Endothelial cell of umbilical vein (primary cell): ENCODE results near the gene PLXNC1. TPM values are rescaled to one million over a fixed set of nuclear protein-coding genes. Genes with fewer than 3 reads are reported as not detected.

Experiments used
- BruUV-seq: library from RNA; stranded (reverse); fragments of 400-500 nt; replicated peaks from 2 replicates; lab custom pipeline; 2021; lab: Mats Ljungman, UMichigan
- CTCF ChIA-PET: fragments of 300-600, 350-600 bp; sonication (Branson Sonifier 250); formaldehyde crosslinking; loops from one replicate; lab custom pipeline; 2021; ENCODE audit warnings: antibody characterized with exemption, inconsistent platforms; lab: Charles Lee
- POLR2A ChIA-PET: fragments of 300-600, 350-600 bp; sonication (Branson Sonifier 250); formaldehyde crosslinking; loops from one replicate; lab custom pipeline; 2021; ENCODE audit warnings: antibody characterized with exemption, inconsistent platforms; lab: Charles Lee
- DNase-seq: peaks from one replicate; pipeline ENCODE4 v3.0.0-alpha.2; 2011; ENCODE audit warnings: low read depth, low spot score
- FAIRE-seq: peaks from 2 replicates; lab custom pipeline; 2011; peaks lifted over from hg19 to GRCh38; lab: Jason Lieb, UNC
- H2AFZ ChIP-seq: 2 replicates; pipeline ENCODE4 v1.6.0; 2012; ENCODE audit warnings: low read depth, low read length, control low read depth, inconsistent platforms
- H3K27ac ChIP-seq: 2 replicates; pipeline ENCODE4 v1.5.1; 2011; ENCODE audit warnings: low read depth, mild to moderate bottlenecking, control low read depth, low read length, moderate library complexity; ENCODE audit not compliant: insufficient read depth
- H3K27me3 ChIP-seq, 2 experiments: 2 replicates each; pipeline versions ENCODE4 v1.6.0 to v1.6.1; 2011; ENCODE audit warnings: low read length in 2 of 2, mixed read lengths in 1 of 2; ENCODE audit not compliant: control insufficient read depth in 2 of 2, insufficient read depth in 2 of 2
- H3K36me3 ChIP-seq, 2 experiments: 2 replicates in 1 of 2; 3 replicates in 1 of 2; pipeline ENCODE4 v1.5.1; 2011; ENCODE audit warnings: low read length in 2 of 2, mild to moderate bottlenecking in 1 of 2, moderate library complexity in 1 of 2; ENCODE audit not compliant: control insufficient read depth in 2 of 2, insufficient read depth in 2 of 2; ENCODE audit errors: extremely low read depth in 1 of 2
- H3K4me1 ChIP-seq: 3 replicates; pipeline ENCODE4 v1.5.1; 2011; ENCODE audit warnings: mild to moderate bottlenecking, low read length; ENCODE audit not compliant: control insufficient read depth, insufficient read depth; ENCODE audit errors: extremely low read depth
- H3K4me2 ChIP-seq: 2 replicates; pipeline ENCODE4 v1.6.1; 2011; ENCODE audit warnings: low read length, control low read depth, mixed read lengths; ENCODE audit not compliant: insufficient read depth
- H3K4me3 ChIP-seq, 3 experiments: fragments of 200-600 bp in 1 of 3; sonication (generic), shearing (Covaris generic) in 1 of 3; replicated peaks in 1 of 3; 2 replicates each; pipeline ENCODE4 v1.5.1; 2011 to 2016; ENCODE audit warnings: control low read depth in 3 of 3, low read length in 3 of 3, mild to moderate bottlenecking in 2 of 3, inconsistent platforms in 1 of 3, low read depth in 1 of 3, moderate library complexity in 1 of 3; ENCODE audit not compliant: insufficient read depth in 1 of 3
- H3K79me2 ChIP-seq: 2 replicates; pipeline ENCODE4 v1.6.0; 2012; ENCODE audit warnings: low read length, inconsistent platforms; ENCODE audit not compliant: control insufficient read depth, insufficient read depth
- H3K9ac ChIP-seq: replicated peaks from 2 replicates; pipeline ENCODE3; 2011; ENCODE audit warnings: low read length, control low read depth; ENCODE audit not compliant: insufficient read depth; ENCODE audit errors: extremely low read depth
- H3K9me1 ChIP-seq: replicated peaks from 3 replicates; pipeline ENCODE4 v1.6.0; 2011; ENCODE audit warnings: mild to moderate bottlenecking, low read length; ENCODE audit not compliant: control insufficient read depth, insufficient read depth; ENCODE audit errors: extremely low read depth
- H3K9me3 ChIP-seq: replicated peaks from 2 replicates; pipeline ENCODE4 v1.5.1; 2012; ENCODE audit warnings: low read length, inconsistent platforms; ENCODE audit not compliant: control insufficient read depth, insufficient read depth
- H4K20me1 ChIP-seq: replicated peaks from 2 replicates; pipeline ENCODE3; 2011; ENCODE audit warnings: mild to moderate bottlenecking, low read length; ENCODE audit not compliant: control insufficient read depth, insufficient read depth; ENCODE audit errors: extremely low read depth
- CTCF ChIP-seq, 2 donors: IDR thresholded peaks; 1 replicate in 1 of 2; 2 replicates in 1 of 2; pipeline ENCODE4 v1.5.1; 2011; ENCODE audit warnings: low read length in 2 of 2, mild to moderate bottlenecking in 2 of 2, moderate library complexity in 2 of 2, control low read depth in 1 of 2, inconsistent platforms in 1 of 2, low read depth in 1 of 2; ENCODE audit not compliant: insufficient read depth in 1 of 2; ENCODE audit errors: extremely low read depth in 1 of 2
- EZH2 ChIP-seq: IDR thresholded peaks from 2 replicates; pipeline ENCODE4 v1.6.1; 2012; ENCODE audit warnings: borderline replicate concordance, low read depth, mild to moderate bottlenecking, moderate library complexity, low read length, inconsistent platforms; ENCODE audit not compliant: severe bottlenecking
- FOS ChIP-seq: IDR thresholded peaks from 2 replicates; pipeline ENCODE4 v1.6.1; 2011; ENCODE audit warnings: mild to moderate bottlenecking, low read length, moderate library complexity, borderline replicate concordance; ENCODE audit not compliant: insufficient read depth
- GATA2 ChIP-seq: IDR thresholded peaks from 2 replicates; pipeline ENCODE4 v1.7.0; 2011; ENCODE audit warnings: low read depth, mild to moderate bottlenecking, moderate library complexity, mixed read lengths, low read length; ENCODE audit not compliant: insufficient read length, insufficient read depth
- JUN ChIP-seq: IDR thresholded peaks from 2 replicates; pipeline ENCODE4 v1.6.1; 2011; ENCODE audit warnings: borderline replicate concordance, low read depth; ENCODE audit not compliant: insufficient read length, insufficient read depth
- MAX ChIP-seq: IDR thresholded peaks from 2 replicates; pipeline ENCODE4 v1.6.1; 2011; ENCODE audit not compliant: insufficient read depth, insufficient read length
- MYC ChIP-seq: IDR thresholded peaks from one replicate; pipeline ENCODE4 v1.6.1; 2011; ENCODE audit warnings: mild to moderate bottlenecking, low read depth, low read length
- POLR2A ChIP-seq: IDR thresholded peaks from 2 replicates; pipeline ENCODE4 v1.6.1; 2012; ENCODE audit warnings: low read depth, mild to moderate bottlenecking, control low read depth, low read length
- POLR2AphosphoS5 ChIP-seq: IDR thresholded peaks from 2 replicates; pipeline ENCODE4 v1.6.1; 2012; ENCODE audit warnings: low read depth, mild to moderate bottlenecking, control low read depth, low read length, moderate library complexity; ENCODE audit not compliant: insufficient read depth
- dilution Hi-C: fragments of 300-500 bp; cut with MboI; formaldehyde crosslinking; loops from one replicate; pipeline ENCODE4 v1.15.0; 2019; ENCODE audit warnings: low sequenced_read_pairs; ENCODE audit not compliant: extremely low pct_ligation_motif_present
- intact Hi-C: fragments of 100-400 bp; cut with micrococcal nuclease; formaldehyde crosslinking; loops from one replicate; pipeline ENCODE4 v1.10.0; 2022
- polyA plus RNA-seq, 4 experiments: library from polyadenylated mRNA; depleted of rRNA in 3 of 4; stranded (reverse) in 3 of 4; unstranded in 1 of 4; fragments of >200 nt; gene quantifications; 2 replicates each; pipeline versions ENCODE4 v1.2.1 to v1.2.3, GENCODE V29; 2011 to 2012; ENCODE audit warnings: missing spikeins in 1 of 4
- total RNA-seq: library from RNA; stranded (reverse); gene quantifications from 2 replicates; pipeline ENCODE4 v1.2.3, GENCODE V29; 2021

PLXNC1 gene
- total and polyA plus RNA-seq, 2 donors (not counting 3 experiments of a cell fraction or from before 2014, with no cell fraction given), result 0.04 TPM; not detected in 1

GRCh38 chr12:94151582-94151981 is 3.2 kb downstream of the PLXNC1 start:
- Histone ChIP-seq H3K9me1 (no peaks in the 10 kb centered on the region), H3K9me3 (no peaks in the 10 kb centered on the region), H2AFZ (no peak overlapping the region), H4K20me1 (no peaks in the 10 kb centered on the region), H3K4me2 (no peak overlapping the region), H3K36me3 (no peaks in the 10 kb centered on the region), H3K4me1 (no peaks in the 10 kb centered on the region), H3K79me2 (no peaks in the 10 kb centered on the region), H3K9ac (no peak overlapping the region), H3K4me3 (no peak overlapping the region), H3K27me3 (peaks cover 50 to 61% of the 10 kb centered on the region in 2 experiments), H3K27ac (no peak overlapping the region)
- intact Hi-C loops, result no loop called here
- FAIRE-seq (no peak), DNase-seq (no peak)
- dilution Hi-C loops, result no loop called here
- no peak for TF ChIP-seq EZH2
- no peak for TF ChIP-seq JUN
- no peak for TF ChIP-seq MYC
- no peak for TF ChIP-seq POLR2A
- TF ChIP-seq MAX, result no peak
- TF ChIP-seq CTCF (IDR thresholded peaks at IDR 0.05; ENCODE audit: extremely low read depth in 1 of 2, insufficient read depth in 1 of 2, low read depth in 1 of 2, low read length in 2 of 2), result no peak
- TF ChIP-seq GATA2, result no peak
- no peak for TF ChIP-seq POLR2AphosphoS5
- no peak for TF ChIP-seq FOS
- BruUV-seq, result no TSS peak
- CTCF ChIA-PET, result interaction anchor here (1.2 to 1.7 kb wide), 2 partner anchors 10 to 17 kb away, joined by 5 to 6 read pairs; no protein-coding TSS in a partner anchor
- POLR2A ChIA-PET, result no interaction called here
